HUES6 (cell line): ENCODE data around the gene CYSTM1.
A peak's percentile ranks its signal among the peaks of the same experiment; 100 is the strongest.

Experiments
- H3K27ac ChIP-seq: 2 replicates; pipeline ENCODE4 v1.7.0; 2013; ENCODE audit warnings: low read depth, mild to moderate bottlenecking, low read length, inconsistent platforms
- H3K27me3 ChIP-seq: 2 replicates; pipeline ENCODE4 v1.6.1; 2013; ENCODE audit warnings: low read length; ENCODE audit not compliant: control insufficient read depth, insufficient read depth
- H3K36me3 ChIP-seq: 2 replicates; pipeline ENCODE4 v1.6.1; 2013; ENCODE audit warnings: low read length; ENCODE audit not compliant: control insufficient read depth, insufficient read depth
- H3K4me1 ChIP-seq: 2 replicates; pipeline ENCODE4 v1.6.1; 2013; ENCODE audit warnings: low read length; ENCODE audit not compliant: control insufficient read depth, insufficient read depth
- H3K4me3 ChIP-seq: 2 replicates; pipeline ENCODE4 v1.5.1; 2013; ENCODE audit warnings: low read depth, low read length
- H3K9ac ChIP-seq: one replicate; pipeline ENCODE4 v1.6.1; 2013; ENCODE audit warnings: mild to moderate bottlenecking, low read length
- H3K9me3 ChIP-seq: 2 replicates; pipeline ENCODE4 v1.6.1; 2013; ENCODE audit warnings: low read depth, low read length; ENCODE audit not compliant: control insufficient read depth, insufficient read depth

The CYSTM1 gene

DNA sequence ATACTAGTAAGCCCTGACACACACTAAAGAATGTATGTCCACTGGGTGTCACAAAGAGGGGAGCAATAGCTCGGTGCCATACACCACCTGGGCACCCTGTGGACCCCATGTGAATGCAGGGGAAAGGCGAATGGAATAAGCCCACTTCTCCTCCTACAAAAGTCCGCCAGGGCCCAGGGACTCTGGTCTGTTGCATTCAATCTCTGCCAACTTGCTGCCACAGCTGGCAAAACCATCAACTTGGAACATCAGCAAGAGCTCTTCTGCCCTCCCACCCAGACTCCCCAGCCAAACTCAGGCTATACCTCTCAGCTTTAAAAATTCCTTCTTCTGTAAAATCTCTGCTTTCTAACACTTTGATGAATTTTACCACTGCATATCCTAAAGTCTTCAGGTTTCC, 73.4 kb downstream of the CYSTM1 start:
- Histone ChIP-seq H3K27ac (no peak overlapping the region), H3K36me3 (peaks cover 15% of the 10 kb centered on the region), H3K4me1 (peaks cover 29% of the 10 kb centered on the region), H3K9ac (no peak overlapping the region), H3K4me3 (no peak overlapping the region), H3K27me3 (no peaks in the 10 kb centered on the region), H3K9me3 (no peaks in the 10 kb centered on the region)

GRCh38 chr5:140249536-140249935, 74.5 kb downstream of the CYSTM1 start:
- Histone ChIP-seq H3K4me1 (peaks cover 31% of the 10 kb centered on the region), H3K9me3 (no peaks in the 10 kb centered on the region), H3K9ac (no peak overlapping the region), H3K4me3 (no peak overlapping the region), H3K27ac (no peak overlapping the region), H3K27me3 (no peaks in the 10 kb centered on the region), H3K36me3 (peaks cover 11% of the 10 kb centered on the region)

- Histone ChIP-seq H3K4me1 (peaks cover 27% of the 10 kb centered on the region), H3K36me3 (peaks cover 8% of the 10 kb centered on the region), H3K9ac (no peak overlapping the region), H3K4me3 (no peak overlapping the region), H3K9me3 (no peaks in the 10 kb centered on the region), H3K27me3 (no peaks in the 10 kb centered on the region), H3K27ac (no peak overlapping the region)
Observed at GRCh38 chr5:140250386-140250785, 75.4 kb downstream of the CYSTM1 start.

- no peak overlapping the region for H3K4me3 ChIP-seq
- H3K36me3 ChIP-seq: peaks cover 8% of the 10 kb centered on the region
- H3K9me3 ChIP-seq: no peaks in the 10 kb centered on the region
- peaks cover 16% of the 10 kb centered on the region for H3K4me1 ChIP-seq
- H3K27me3 ChIP-seq: no peaks in the 10 kb centered on the region
- H3K27ac ChIP-seq: no peak overlapping the region
- H3K9ac ChIP-seq: no peak overlapping the region
Observed at GRCh38 chr5:140251527-140251973, 76.6 kb downstream of the CYSTM1 start.

GRCh38 chr5:140252470-140253126, 77.6 kb downstream of the CYSTM1 start:
- H3K9ac ChIP-seq: no peak overlapping the region

DNA sequence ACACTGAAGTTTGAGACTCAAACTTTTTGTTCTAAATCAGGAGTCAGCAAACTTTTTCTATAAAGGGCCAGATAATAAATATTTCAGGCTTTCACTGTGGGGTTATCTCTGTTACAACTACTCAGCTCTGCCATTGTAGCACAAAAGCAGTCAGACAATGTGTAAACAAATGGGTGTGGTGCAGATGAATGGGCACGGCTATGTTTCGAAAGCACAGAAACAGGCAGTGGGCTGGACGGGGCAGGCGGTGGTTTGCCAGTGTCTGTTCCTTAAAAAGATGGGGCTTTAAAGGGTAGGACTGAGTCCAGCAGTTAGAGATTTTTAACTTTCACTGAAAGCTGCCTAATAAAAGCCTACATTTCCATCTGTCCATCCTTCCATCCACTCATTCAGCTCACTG, 79.0 kb downstream of the CYSTM1 start:
- Histone ChIP-seq H3K9me3 (no peaks in the 10 kb centered on the region), H3K9ac (no peak overlapping the region), H3K4me1 (peaks cover 11% of the 10 kb centered on the region; the same call in 1 of the 2 replicates), H3K27me3 (no peaks in the 10 kb centered on the region), H3K36me3 (peaks cover 11% of the 10 kb centered on the region), H3K27ac (no peak overlapping the region), H3K4me3 (no peak overlapping the region)

More at GRCh38 chr5:140252470-140253126, 77.6 kb downstream of the CYSTM1 start:
- Histone ChIP-seq H3K27ac (no peak overlapping the region), H3K36me3 (peaks cover 8% of the 10 kb centered on the region), H3K4me1 (peaks cover 11% of the 10 kb centered on the region; the same call in 1 of the 2 replicates), H3K27me3 (no peaks in the 10 kb centered on the region), H3K9me3 (no peaks in the 10 kb centered on the region), H3K4me3 (no peak overlapping the region)

DNA sequence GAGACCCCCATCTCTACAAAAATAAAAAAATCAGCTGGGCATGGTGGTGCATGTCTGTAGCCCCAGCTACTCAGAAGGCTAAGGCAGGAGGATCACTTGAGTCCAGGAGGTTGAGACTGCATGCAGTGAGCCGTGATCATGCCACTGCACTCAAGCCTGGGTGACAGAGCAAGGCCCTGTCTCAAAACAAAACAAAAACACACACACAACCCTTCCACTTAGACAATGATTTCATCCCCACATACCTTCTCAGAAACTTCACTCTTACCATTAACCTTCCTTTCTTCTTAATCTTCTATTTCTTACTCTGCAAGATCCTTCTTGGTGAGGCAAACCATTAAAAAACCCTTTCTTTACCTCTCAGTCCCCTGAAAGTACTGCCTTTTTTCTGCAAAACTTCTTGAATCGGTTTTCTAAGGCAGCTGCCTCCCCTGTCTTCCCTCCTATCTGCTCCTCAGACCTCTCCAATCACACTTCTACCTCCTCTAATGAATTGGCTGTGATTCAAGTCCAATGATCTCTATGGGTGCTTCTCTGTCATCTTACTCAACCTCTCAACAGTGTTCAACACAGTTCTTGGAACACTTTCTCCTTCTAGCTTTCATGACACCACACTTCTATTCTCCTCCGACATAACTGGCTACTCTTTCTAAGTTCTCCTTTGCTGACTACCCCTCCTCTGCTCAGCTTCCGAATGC, 80.6 kb downstream of the CYSTM1 start:
- no peak overlapping the region for H3K27ac ChIP-seq
- no peaks in the 10 kb centered on the region for H3K9me3 ChIP-seq
- no peak overlapping the region for H3K9ac ChIP-seq
- H3K4me1 ChIP-seq: peaks cover 17% of the 10 kb centered on the region
- no peaks in the 10 kb centered on the region for H3K27me3 ChIP-seq
- peaks cover 4% of the 10 kb centered on the region; the same call in 1 of the 2 replicates for H3K36me3 ChIP-seq
- no peak overlapping the region for H3K4me3 ChIP-seq

DNA sequence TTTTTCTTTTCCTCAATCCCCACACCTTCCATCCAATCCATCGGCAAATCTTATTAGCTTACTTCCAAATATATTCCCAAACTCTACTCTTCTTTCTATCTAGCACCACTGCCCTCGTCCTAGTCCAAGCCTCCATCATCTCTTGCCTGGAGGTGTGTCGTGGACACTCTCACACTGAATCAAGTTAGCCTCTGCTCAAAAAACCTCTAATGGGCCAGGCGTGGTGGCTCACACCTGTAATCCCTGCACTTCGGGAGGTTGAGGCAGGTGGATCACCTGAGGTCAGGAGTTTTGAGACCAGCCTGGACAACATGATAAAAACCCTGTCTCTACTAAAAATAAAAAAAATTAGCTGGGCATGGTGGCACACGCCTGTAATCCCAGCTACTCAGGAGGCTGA, 81.7 kb downstream of the CYSTM1 start:
- Histone ChIP-seq H3K27me3 (no peaks in the 10 kb centered on the region), H3K4me3 (no peak overlapping the region), H3K4me1 (peaks cover 17% of the 10 kb centered on the region), H3K27ac (no peak overlapping the region), H3K36me3 (0 out of 2 replicates have a peak, but pooled peaks cover 3% of the 10 kb centered on the region), H3K9ac (no peak overlapping the region), H3K9me3 (no peaks in the 10 kb centered on the region)

DNA sequence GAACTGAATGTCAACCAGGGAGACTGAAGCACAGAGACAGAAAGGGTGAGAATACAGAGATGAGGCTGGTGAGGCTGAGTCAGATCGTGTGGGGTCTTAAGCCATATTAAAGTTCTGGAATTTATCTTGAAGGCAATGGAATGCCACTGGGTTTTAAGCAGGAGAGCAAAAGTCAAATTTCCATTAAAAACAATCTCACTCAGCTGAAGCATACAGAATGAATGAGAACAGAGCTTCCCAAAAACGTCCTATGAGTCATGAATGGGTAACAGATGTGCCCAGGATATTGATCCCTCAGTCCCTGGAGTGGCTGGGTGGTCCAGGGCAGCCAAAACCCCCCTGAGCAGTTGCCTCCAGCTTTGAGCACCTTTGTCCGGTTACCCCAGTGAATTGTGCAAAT, 83.0 kb downstream of the CYSTM1 start:
- Histone ChIP-seq H3K36me3 (0 out of 2 replicates have a peak, but pooled peaks cover 3% of the 10 kb centered on the region), H3K9me3 (no peaks in the 10 kb centered on the region), H3K4me1 (peaks cover 9% of the 10 kb centered on the region), H3K9ac (no peak overlapping the region), H3K4me3 (no peak overlapping the region), H3K27ac (no peak overlapping the region), H3K27me3 (no peaks in the 10 kb centered on the region)

DNA sequence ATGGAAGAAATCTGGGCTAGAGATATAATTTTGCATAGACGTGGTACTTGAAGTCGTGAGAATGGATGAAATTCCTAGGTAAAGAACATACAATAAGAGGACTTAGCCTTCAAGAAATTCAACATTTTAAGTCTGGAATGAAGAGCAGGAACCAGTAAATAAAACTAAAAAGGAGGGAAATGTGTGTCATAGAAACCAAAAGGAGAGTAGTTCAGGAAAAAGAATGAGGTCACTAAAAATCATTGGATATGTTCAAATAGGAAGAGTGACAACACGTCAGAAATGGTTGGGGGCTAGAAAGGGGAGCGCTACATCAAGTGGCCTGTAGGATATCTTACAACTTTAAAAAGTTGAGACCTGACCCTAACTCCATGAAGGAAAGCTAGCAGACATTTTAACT, 83.9 kb downstream of the CYSTM1 start:
- H3K4me1 ChIP-seq: peaks cover 9% of the 10 kb centered on the region
- H3K9ac ChIP-seq: no peak overlapping the region
- no peaks in the 10 kb centered on the region for H3K27me3 ChIP-seq
- H3K4me3 ChIP-seq: no peak overlapping the region
- H3K36me3 ChIP-seq: 0 out of 2 replicates have a peak, but pooled peaks cover 3% of the 10 kb centered on the region
- H3K27ac ChIP-seq: no peak overlapping the region
- no peaks in the 10 kb centered on the region for H3K9me3 ChIP-seq

- Histone ChIP-seq H3K4me1 (peaks cover 6% of the 10 kb centered on the region; the same call in 1 of the 2 replicates), H3K9ac (no peak overlapping the region), H3K4me3 (no peak overlapping the region), H3K27ac (0 out of 2 replicates have a peak overlapping the region, but pooled peaks have one; percentile 21), H3K9me3 (no peaks in the 10 kb centered on the region), H3K27me3 (no peaks in the 10 kb centered on the region), H3K36me3 (0 out of 2 replicates have a peak, but pooled peaks cover 3% of the 10 kb centered on the region)
Observed at GRCh38 chr5:140259500-140259899, 84.5 kb downstream of the CYSTM1 start.
